SK-N-SH treated with all-trans-retinoic acid at 6 μM for 48 hours (cell line): ENCODE results near the gene SMYD3.

Experiments
- ATAC-seq: fragments of 200-7000 bp; cut with Tn5 transposase; 3 replicates; pipeline ENCODE4 v1.9.1; 2020; ENCODE audit warnings: mild to moderate bottlenecking, moderate library complexity
- ARNTL ChIP-seq: fragments of 450-650 bp; formaldehyde crosslinking; IDR thresholded peaks from 2 replicates; pipeline ENCODE4 v1.5.0; 2020; ENCODE audit warnings: low read depth, mild to moderate bottlenecking, moderate library complexity, borderline replicate concordance
- BACH2 ChIP-seq: fragments of 250-450 bp; sonication (Bioruptor Pico); IDR thresholded peaks from 2 replicates; pipeline ENCODE4 v1.9.0; 2021; ENCODE audit warnings: mild to moderate bottlenecking, borderline replicate concordance
- CSDC2 ChIP-seq: fragments of 250-450 bp; sonication (Bioruptor Pico); IDR thresholded peaks from 2 replicates; pipeline ENCODE4 v1.5.0; 2020; ENCODE audit warnings: mild to moderate bottlenecking, moderate library complexity
- ESRRG ChIP-seq: fragments of 250-450 bp; sonication (Bioruptor Pico); IDR thresholded peaks from 2 replicates; pipeline ENCODE4 v1.6.1; 2021; ENCODE audit warnings: mild to moderate bottlenecking
- GLIS3 ChIP-seq: fragments of 250-450 bp; sonication (Bioruptor Pico); IDR thresholded peaks from 2 replicates; pipeline ENCODE4 v1.5.0; 2020; ENCODE audit warnings: mild to moderate bottlenecking, moderate library complexity
- ISL1 ChIP-seq: fragments of 250-450 bp; sonication (Bioruptor Pico); IDR thresholded peaks from 2 replicates; pipeline ENCODE4 v2.1.2; 2022; ENCODE audit warnings: mild to moderate bottlenecking, moderate library complexity
- POU6F1 ChIP-seq: fragments of 250-450 bp; sonication (Bioruptor Pico); IDR thresholded peaks from 2 replicates; pipeline ENCODE4 v1.8.0; 2021; ENCODE audit warnings: low read depth, mild to moderate bottlenecking, moderate library complexity, borderline replicate concordance
- PPARA ChIP-seq: fragments of 250-450 bp; sonication (Bioruptor Pico); IDR thresholded peaks from 2 replicates; pipeline ENCODE4 v1.5.0; 2020; ENCODE audit warnings: mild to moderate bottlenecking, borderline replicate concordance
- RARB ChIP-seq: fragments of 250-450 bp; sonication (Bioruptor Pico); IDR thresholded peaks from 2 replicates; pipeline ENCODE4 v1.8.0; 2021; ENCODE audit warnings: mild to moderate bottlenecking, moderate library complexity
- SNAI2 ChIP-seq: fragments of 250-450 bp; sonication (Bioruptor Pico); IDR thresholded peaks from 2 replicates; pipeline ENCODE4 v1.5.0; 2020; ENCODE audit warnings: mild to moderate bottlenecking, moderate library complexity
- TCF4 ChIP-seq: fragments of 250-450 bp; sonication (Bioruptor Pico); IDR thresholded peaks from 2 replicates; pipeline ENCODE4 v1.8.0; 2021; ENCODE audit warnings: mild to moderate bottlenecking, moderate library complexity, borderline replicate concordance
- TOX ChIP-seq: fragments of 250-450 bp; sonication (Bioruptor Pico); IDR thresholded peaks from 2 replicates; pipeline ENCODE4 v1.8.0; 2021; ENCODE audit warnings: mild to moderate bottlenecking, moderate library complexity, borderline replicate concordance
- ZC3H10 ChIP-seq: fragments of 250-450 bp; sonication (Bioruptor Pico); IDR thresholded peaks from 2 replicates; pipeline ENCODE4 v1.5.1; 2021; ENCODE audit warnings: mild to moderate bottlenecking, moderate library complexity
- ZFP3 ChIP-seq: fragments of 250-450 bp; sonication (Bioruptor Pico); IDR thresholded peaks from 2 replicates; pipeline ENCODE4 v1.5.0; 2020; ENCODE audit warnings: mild to moderate bottlenecking, moderate library complexity
- ZFP30 ChIP-seq: fragments of 450-650 bp; formaldehyde crosslinking; IDR thresholded peaks from 2 replicates; pipeline ENCODE4 v1.5.0; 2022; ENCODE audit warnings: mild to moderate bottlenecking, moderate library complexity
- ZNF565 ChIP-seq: fragments of 450-650 bp; formaldehyde crosslinking; conservative IDR thresholded peaks from 2 replicates; pipeline ENCODE4 v1.5.0; 2020; ENCODE audit warnings: low read depth, mild to moderate bottlenecking, moderate library complexity
- ZNF70 ChIP-seq: fragments of 450-650 bp; formaldehyde crosslinking; IDR thresholded peaks from 2 replicates; pipeline ENCODE4 v1.5.0; 2020; ENCODE audit warnings: mild to moderate bottlenecking, moderate library complexity
- ZNF8 ChIP-seq: fragments of 450-650 bp; formaldehyde crosslinking; IDR thresholded peaks from 2 replicates; pipeline ENCODE4 v1.5.0; 2020; ENCODE audit warnings: mild to moderate bottlenecking, moderate library complexity
- TF ChIP-seq, protein P1 (sequence below): fragments of 250-450 bp; sonication (Bioruptor Pico); IDR thresholded peaks from 2 replicates; pipeline ENCODE4 v1.5.1; 2020; ENCODE audit warnings: low read depth, mild to moderate bottlenecking, moderate library complexity
- TF ChIP-seq, protein P2 (sequence below): fragments of 250-450 bp; sonication (Bioruptor Pico); IDR thresholded peaks from 2 replicates; pipeline ENCODE4 v1.8.0; 2020; ENCODE audit warnings: mild to moderate bottlenecking, moderate library complexity, borderline replicate concordance

The SMYD3 gene

DNA sequence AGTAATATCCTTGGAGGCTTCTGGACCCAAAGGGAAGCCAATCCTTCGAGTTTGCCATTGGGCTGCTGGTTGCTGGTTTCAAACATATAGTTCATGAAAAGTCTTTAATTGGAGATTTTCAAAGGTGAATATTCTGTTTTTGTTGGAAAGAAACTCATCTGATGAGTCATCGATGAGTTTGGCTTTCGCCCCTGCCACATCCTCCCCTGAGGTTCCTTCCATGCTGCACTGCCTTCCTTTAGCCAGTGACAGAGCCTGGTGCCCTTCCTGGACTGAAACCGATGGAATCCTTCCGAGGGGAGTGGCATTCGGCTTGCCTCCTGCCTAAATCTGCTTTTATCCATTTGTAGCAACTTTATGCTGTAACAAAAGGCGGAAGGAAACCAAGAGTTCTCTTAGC lies 802.3 kb downstream of the SMYD3 start:
- TF ChIP-seq GLIS3 (no peak), SNAI2 (CRISPR knock-in tag) (no peak), ZNF565 (CRISPR knock-in tag) (no peak)
- TF ChIP-seq, all 23 proteins: peak for 0
- ATAC-seq = peak; percentile 74

DNA sequence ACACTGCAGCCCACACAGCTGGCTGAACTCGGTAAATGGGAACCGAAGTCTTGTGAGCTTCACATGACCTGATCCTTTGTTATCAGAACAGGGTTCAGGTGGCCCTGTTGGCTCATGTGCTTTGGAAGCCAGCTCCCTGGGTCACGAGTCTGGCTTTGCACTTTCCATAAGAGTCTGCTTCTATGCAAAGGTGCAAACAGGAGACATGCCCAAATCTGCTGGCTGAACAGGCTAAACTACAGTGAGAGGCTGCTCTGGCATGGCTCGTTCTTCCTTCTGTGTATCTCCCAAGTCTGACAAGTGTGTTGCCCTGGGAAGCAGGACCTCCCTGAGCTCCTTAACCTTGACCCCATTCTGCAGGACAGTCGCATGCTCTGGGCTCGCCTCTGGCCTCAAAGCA lies 802.7 kb downstream of the SMYD3 start:
- peak; percentile 27; the same call in 2 of the 3 replicates for ATAC-seq
- no peak for TF ChIP-seq BACH2 (CRISPR knock-in tag)
- TF ChIP-seq, protein P1, sequence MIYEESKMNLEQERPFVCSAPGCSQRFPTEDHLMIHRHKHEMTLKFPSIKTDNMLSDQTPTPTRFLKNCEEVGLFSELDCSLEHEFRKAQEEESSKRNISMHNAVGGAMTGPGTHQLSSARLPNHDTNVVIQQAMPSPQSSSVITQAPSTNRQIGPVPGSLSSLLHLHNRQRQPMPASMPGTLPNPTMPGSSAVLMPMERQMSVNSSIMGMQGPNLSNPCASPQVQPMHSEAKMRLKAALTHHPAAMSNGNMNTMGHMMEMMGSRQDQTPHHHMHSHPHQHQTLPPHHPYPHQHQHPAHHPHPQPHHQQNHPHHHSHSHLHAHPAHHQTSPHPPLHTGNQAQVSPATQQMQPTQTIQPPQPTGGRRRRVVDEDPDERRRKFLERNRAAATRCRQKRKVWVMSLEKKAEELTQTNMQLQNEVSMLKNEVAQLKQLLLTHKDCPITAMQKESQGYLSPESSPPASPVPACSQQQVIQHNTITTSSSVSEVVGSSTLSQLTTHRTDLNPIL (CRISPR knock-in tag) = no peak
- TF ChIP-seq ZC3H10 = no peak
- TF ChIP-seq POU6F1 (CRISPR knock-in tag) = no peak
- TF ChIP-seq, protein P2, sequence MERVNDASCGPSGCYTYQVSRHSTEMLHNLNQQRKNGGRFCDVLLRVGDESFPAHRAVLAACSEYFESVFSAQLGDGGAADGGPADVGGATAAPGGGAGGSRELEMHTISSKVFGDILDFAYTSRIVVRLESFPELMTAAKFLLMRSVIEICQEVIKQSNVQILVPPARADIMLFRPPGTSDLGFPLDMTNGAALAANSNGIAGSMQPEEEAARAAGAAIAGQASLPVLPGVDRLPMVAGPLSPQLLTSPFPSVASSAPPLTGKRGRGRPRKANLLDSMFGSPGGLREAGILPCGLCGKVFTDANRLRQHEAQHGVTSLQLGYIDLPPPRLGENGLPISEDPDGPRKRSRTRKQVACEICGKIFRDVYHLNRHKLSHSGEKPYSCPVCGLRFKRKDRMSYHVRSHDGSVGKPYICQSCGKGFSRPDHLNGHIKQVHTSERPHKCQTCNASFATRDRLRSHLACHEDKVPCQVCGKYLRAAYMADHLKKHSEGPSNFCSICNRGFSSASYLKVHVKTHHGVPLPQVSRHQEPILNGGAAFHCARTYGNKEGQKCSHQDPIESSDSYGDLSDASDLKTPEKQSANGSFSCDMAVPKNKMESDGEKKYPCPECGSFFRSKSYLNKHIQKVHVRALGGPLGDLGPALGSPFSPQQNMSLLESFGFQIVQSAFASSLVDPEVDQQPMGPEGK = no peak
- TF ChIP-seq ZFP30 (CRISPR knock-in tag) = no peak
- no peak for TF ChIP-seq PPARA (CRISPR knock-in tag)
- TF ChIP-seq CSDC2 (CRISPR knock-in tag) = no peak
- TF ChIP-seq ZNF8 (CRISPR knock-in tag) = no peak
- TF ChIP-seq ZFP3 = no peak
- no peak for TF ChIP-seq TOX (CRISPR knock-in tag)
- no peak for TF ChIP-seq ZNF70 (CRISPR knock-in tag)

GRCh38 chr1:245702346-245702745 lies 804.7 kb downstream of the SMYD3 start:
- TF ChIP-seq ISL1 (CRISPR knock-in tag) = no peak
- TF ChIP-seq ZNF565 (CRISPR knock-in tag) = no peak
- no peak for TF ChIP-seq ZFP30 (CRISPR knock-in tag)
- no peak for TF ChIP-seq ZFP3
- ATAC-seq = no peak

- no peak for TF ChIP-seq ZNF70 (CRISPR knock-in tag)
- no peak for TF ChIP-seq ZNF565 (CRISPR knock-in tag)
- no peak for TF ChIP-seq POU6F1 (CRISPR knock-in tag)
- no peak for TF ChIP-seq PPARA (CRISPR knock-in tag)
- no peak for TF ChIP-seq TCF4 (CRISPR knock-in tag)
- TF ChIP-seq ZNF8 (CRISPR knock-in tag) = no peak
- no peak for ATAC-seq
Observed at GRCh38 chr1:245701631-245702030, 805.4 kb downstream of the SMYD3 start.

DNA sequence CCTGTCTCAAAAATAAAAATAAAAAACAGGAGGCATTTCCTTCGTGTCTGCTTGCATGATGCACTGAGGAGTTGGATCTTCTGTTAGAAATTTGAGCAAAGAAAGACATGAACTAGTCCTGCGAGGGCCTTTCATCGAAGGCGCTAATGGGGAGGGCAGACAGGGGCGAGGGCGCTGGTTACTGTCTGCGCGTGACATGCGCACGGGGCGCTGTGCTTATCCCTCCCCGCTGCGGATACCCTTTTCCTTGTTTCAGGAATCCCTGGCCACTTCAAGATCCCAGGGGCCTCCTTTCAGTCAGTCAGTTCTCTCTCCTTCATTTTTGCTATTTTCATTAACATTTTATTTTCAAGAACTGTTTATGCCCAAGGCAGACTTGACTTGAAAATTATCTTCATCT lies 806.4 kb downstream of the SMYD3 start:
- TF ChIP-seq POU6F1 (CRISPR knock-in tag) (no peak), ZNF565 (CRISPR knock-in tag) (no peak), SNAI2 (CRISPR knock-in tag) (no peak), RARB (CRISPR knock-in tag) (no peak), PPARA (CRISPR knock-in tag) (no peak), ESRRG (CRISPR knock-in tag) (no peak), GLIS3 (no peak), ZNF8 (CRISPR knock-in tag) (no peak), ISL1 (CRISPR knock-in tag) (no peak), ARNTL (CRISPR knock-in tag) (no peak), BACH2 (CRISPR knock-in tag) (no peak), CSDC2 (CRISPR knock-in tag) (no peak), ZFP3 (no peak), ZC3H10 (no peak)
- TF ChIP-seq, all 23 proteins: peak for 0
- ATAC-seq = no peak
